ENCODE results near the gene HELZ. TPM values are rescaled to one million over a fixed set of nuclear protein-coding genes. Genes with fewer than 3 reads are reported as not detected.
"Not testable (repeated sequence)": the region's sequence is repeated elsewhere in the genome, so short reads cannot be mapped to it uniquely, and the experiment has no call there.

Gene HELZ
- polyA plus RNA-seq, 1 of the 3 experiments (the other 2 are of a cell fraction): 4.3 TPM

DNA sequence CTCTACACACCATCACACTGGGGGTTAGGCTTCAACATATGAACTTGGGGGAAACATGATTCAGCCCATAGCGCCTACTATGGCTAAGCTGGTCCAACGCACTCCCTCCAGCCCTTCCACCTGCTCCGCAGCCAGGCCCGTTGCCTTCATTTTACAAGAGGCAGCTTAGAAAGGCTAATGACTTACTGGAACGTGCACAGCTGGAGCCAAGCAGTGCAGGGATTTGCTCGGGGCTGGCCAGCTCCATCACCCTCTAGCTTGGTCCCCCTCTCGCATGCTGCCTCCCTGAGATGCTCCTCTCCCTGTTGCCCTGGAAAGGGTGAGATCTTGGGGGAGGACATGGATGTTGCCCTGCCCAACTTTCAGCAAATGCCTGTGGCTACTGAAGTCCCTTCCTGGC lies 203.5 kb downstream of the HELZ start:
- 69% methylated on average over 7 of the region's 7 CpGs for WGBS (ENCODE audit: low lambda C conversion rate)
- TF ChIP-seq, protein P1, sequence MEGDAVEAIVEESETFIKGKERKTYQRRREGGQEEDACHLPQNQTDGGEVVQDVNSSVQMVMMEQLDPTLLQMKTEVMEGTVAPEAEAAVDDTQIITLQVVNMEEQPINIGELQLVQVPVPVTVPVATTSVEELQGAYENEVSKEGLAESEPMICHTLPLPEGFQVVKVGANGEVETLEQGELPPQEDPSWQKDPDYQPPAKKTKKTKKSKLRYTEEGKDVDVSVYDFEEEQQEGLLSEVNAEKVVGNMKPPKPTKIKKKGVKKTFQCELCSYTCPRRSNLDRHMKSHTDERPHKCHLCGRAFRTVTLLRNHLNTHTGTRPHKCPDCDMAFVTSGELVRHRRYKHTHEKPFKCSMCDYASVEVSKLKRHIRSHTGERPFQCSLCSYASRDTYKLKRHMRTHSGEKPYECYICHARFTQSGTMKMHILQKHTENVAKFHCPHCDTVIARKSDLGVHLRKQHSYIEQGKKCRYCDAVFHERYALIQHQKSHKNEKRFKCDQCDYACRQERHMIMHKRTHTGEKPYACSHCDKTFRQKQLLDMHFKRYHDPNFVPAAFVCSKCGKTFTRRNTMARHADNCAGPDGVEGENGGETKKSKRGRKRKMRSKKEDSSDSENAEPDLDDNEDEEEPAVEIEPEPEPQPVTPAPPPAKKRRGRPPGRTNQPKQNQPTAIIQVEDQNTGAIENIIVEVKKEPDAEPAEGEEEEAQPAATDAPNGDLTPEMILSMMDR (IDR thresholded peaks at IDR 0.05): no peak
- no peak for TF ChIP-seq FOXJ3 (CRISPR knock-in tag; IDR thresholded peaks at IDR 0.05)
- TF ChIP-seq FOXM1 (IDR thresholded peaks at IDR 0.05; ENCODE audit: low read depth): no peak
- TF ChIP-seq GATA2 (CRISPR knock-in tag; IDR thresholded peaks at IDR 0.05): no peak
- no peak for DNase-seq
- H3K4me2 ChIP-seq: no peak overlapping the region
- H3K9me3 ChIP-seq: no peaks in the 10 kb centered on the region
- H4K20me1 ChIP-seq (ENCODE audit: insufficient read depth): no peaks in the 10 kb centered on the region
- no peaks in the 10 kb centered on the region for H3K79me2 ChIP-seq (ENCODE audit: insufficient read depth)
- H3K36me3 ChIP-seq (replicated peaks in 1 of 2; ENCODE audit: control insufficient read depth in 1 of 2, insufficient read depth in 2 of 2, low read length in 1 of 2): no peaks in the 10 kb centered on the region
- H2AFZ ChIP-seq (ENCODE audit: low read depth): no peak overlapping the region
- no peak overlapping the region for H3K4me3 ChIP-seq (ENCODE audit: low read depth in 2 of 2, low read length in 1 of 2)
- no peaks in the 10 kb centered on the region; the same call in 1 of the 2 replicates for H3K27me3 ChIP-seq (ENCODE audit: insufficient read depth)
- no peaks in the 10 kb centered on the region for H3K9me2 ChIP-seq
- H3K4me1 ChIP-seq (ENCODE audit: control insufficient read depth in 1 of 2, insufficient read depth in 2 of 2, low read depth in 1 of 2, low read length in 1 of 2): no peaks in the 10 kb centered on the region; a peak in 1 of 4 replicates
- no peak overlapping the region for H3K9ac ChIP-seq
- no peaks in the 10 kb centered on the region for H3F3A ChIP-seq (replicated peaks; ENCODE audit: insufficient read depth)
- CTCF ChIA-PET: interaction anchor here (0.5 to 1.8 kb wide), 8 partner anchors 9 to 343 kb away, joined by 3 to 4 read pairs (median 3); no protein-coding TSS in a partner anchor
- H3K27ac ChIP-seq (ENCODE audit: low read depth in 2 of 2, low read length in 1 of 2): no peak overlapping the region
- POLR2A ChIA-PET: interaction anchor here (1.3 kb wide), 1 partner anchor 11 kb away, joined by 4 read pairs; no protein-coding TSS in a partner anchor

DNA sequence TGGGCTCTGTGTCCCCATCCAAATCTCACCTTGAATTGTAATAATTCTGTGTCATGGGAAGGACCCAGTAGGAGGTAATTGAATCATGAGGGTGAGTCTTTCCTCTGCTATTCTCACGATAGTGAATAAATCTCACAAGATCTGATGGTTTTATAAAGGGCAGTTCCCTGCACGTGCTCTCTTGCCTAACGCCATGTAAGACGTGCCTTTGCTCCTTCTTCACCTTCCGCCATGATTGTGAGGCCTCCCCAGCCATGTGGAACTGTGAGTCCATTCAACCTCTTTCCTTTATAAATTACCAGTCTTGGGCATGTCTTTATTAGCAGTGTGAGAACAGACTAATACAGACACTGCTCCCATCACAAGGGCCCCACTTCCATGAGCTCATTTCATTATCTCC lies 203.9 kb downstream of the HELZ start:
- 87% methylated on average over 5 of the region's 5 CpGs for WGBS (ENCODE audit: low lambda C conversion rate)

DNA sequence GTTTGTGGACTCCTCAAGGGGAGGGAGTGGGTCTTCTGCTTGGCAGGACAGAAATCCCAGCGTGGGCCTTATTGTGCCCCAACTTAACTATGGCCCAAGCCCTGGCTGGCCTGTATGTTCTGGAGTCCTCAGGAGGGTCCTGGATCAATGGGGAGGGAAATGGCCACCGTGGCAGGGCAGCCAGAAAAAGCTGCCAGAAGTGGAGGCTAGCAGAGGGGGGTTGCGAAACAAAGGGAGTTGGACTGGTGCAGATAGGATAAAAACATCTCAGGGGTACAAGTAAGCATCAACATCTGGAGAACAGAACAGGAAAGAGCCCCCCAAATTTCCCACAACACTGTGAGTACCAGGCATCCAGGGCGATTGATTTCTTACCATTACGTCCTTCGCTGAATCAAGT lies 204.3 kb downstream of the HELZ start:
- CTCF ChIA-PET: interaction anchor here (1.1 to 1.8 kb wide), 3 partner anchors 8 to 313 kb away, joined by 3 read pairs; no protein-coding TSS in a partner anchor
- no peak for TF ChIP-seq TEAD4 (IDR thresholded peaks at IDR 0.05; ENCODE audit: borderline replicate concordance, insufficient read depth)
- TF ChIP-seq TCF12 (IDR thresholded peaks at IDR 0.05): no peak
- TF ChIP-seq GABPA (IDR thresholded peaks at IDR 0.05; ENCODE audit: low read depth): no peak
- TF ChIP-seq EP300 (IDR thresholded peaks at IDR 0.05; ENCODE audit: borderline replicate concordance in 1 of 2, low read depth in 1 of 2, low read length in 1 of 2): no peak
- TF ChIP-seq MXI1 (IDR thresholded peaks at IDR 0.05; ENCODE audit: low read depth, low read length): no peak
- TF ChIP-seq ELF1 (IDR thresholded peaks at IDR 0.05): no peak
- TF ChIP-seq, protein P2, sequence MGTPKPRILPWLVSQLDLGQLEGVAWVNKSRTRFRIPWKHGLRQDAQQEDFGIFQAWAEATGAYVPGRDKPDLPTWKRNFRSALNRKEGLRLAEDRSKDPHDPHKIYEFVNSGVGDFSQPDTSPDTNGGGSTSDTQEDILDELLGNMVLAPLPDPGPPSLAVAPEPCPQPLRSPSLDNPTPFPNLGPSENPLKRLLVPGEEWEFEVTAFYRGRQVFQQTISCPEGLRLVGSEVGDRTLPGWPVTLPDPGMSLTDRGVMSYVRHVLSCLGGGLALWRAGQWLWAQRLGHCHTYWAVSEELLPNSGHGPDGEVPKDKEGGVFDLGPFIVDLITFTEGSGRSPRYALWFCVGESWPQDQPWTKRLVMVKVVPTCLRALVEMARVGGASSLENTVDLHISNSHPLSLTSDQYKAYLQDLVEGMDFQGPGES (IDR thresholded peaks at IDR 0.05; ENCODE audit: low read depth, low read length): no peak
- no peak overlapping the region for H3K9ac ChIP-seq
- no peaks in the 10 kb centered on the region for H3K79me2 ChIP-seq (ENCODE audit: insufficient read depth)
- H2AFZ ChIP-seq (ENCODE audit: low read depth): no peak overlapping the region
- no peaks in the 10 kb centered on the region for H3K9me3 ChIP-seq
- H3F3A ChIP-seq (replicated peaks; ENCODE audit: insufficient read depth): no peaks in the 10 kb centered on the region
- H3K4me3 ChIP-seq (ENCODE audit: low read depth in 2 of 2, low read length in 1 of 2): no peak overlapping the region
- POLR2A ChIA-PET: interaction anchor here (1.2 kb wide), 1 partner anchor 20 kb away, joined by 5 read pairs; no protein-coding TSS in a partner anchor
- WGBS (ENCODE audit: low lambda C conversion rate): 70% methylated on average over 6 of the region's 6 CpGs
- H3K27me3 ChIP-seq (ENCODE audit: insufficient read depth): no peaks in the 10 kb centered on the region; the same call in 1 of the 2 replicates
- H3K36me3 ChIP-seq (replicated peaks in 1 of 2; ENCODE audit: control insufficient read depth in 1 of 2, insufficient read depth in 2 of 2, low read length in 1 of 2): no peaks in the 10 kb centered on the region
- no peak overlapping the region for H3K4me2 ChIP-seq
- H3K27ac ChIP-seq (ENCODE audit: low read depth in 2 of 2, low read length in 1 of 2): no peak overlapping the region
- H4K20me1 ChIP-seq (ENCODE audit: insufficient read depth): no peaks in the 10 kb centered on the region
- no peaks in the 10 kb centered on the region; a peak in 1 of 4 replicates for H3K4me1 ChIP-seq (ENCODE audit: control insufficient read depth in 1 of 2, insufficient read depth in 2 of 2, low read depth in 1 of 2, low read length in 1 of 2)
- H3K9me2 ChIP-seq: no peaks in the 10 kb centered on the region
- no peak for DNase-seq

More for the DNA sequence above, 203.9 kb downstream of the HELZ start:
- not testable (repeated sequence) for H4K20me1 ChIP-seq (ENCODE audit: insufficient read depth); H3K9me3 ChIP-seq; DNase-seq; H3K4me2 ChIP-seq; H3K27ac ChIP-seq (ENCODE audit: low read depth in 2 of 2, low read length in 1 of 2); H3K9ac ChIP-seq; H3K4me3 ChIP-seq (ENCODE audit: low read depth in 2 of 2, low read length in 1 of 2); H2AFZ ChIP-seq (ENCODE audit: low read depth); H3K9me2 ChIP-seq; H3K4me1 ChIP-seq (ENCODE audit: control insufficient read depth in 1 of 2, insufficient read depth in 2 of 2, low read depth in 1 of 2, low read length in 1 of 2); H3K36me3 ChIP-seq (replicated peaks in 1 of 2; ENCODE audit: control insufficient read depth in 1 of 2, insufficient read depth in 2 of 2, low read length in 1 of 2); H3K27me3 ChIP-seq (ENCODE audit: insufficient read depth); H3F3A ChIP-seq (replicated peaks; ENCODE audit: insufficient read depth); H3K79me2 ChIP-seq (ENCODE audit: insufficient read depth)
- ChIA-PET POLR2A (interaction anchor here (1.3 kb wide), 1 partner anchor 10 kb away, joined by 4 read pairs; no protein-coding TSS in a partner anchor), CTCF (interaction anchor here (0.5 to 1.8 kb wide), 7 partner anchors 8 to 343 kb away, joined by 3 read pairs; no protein-coding TSS in a partner anchor)
